Gastroesophageal sphincter (tissue), 4 donors: ENCODE data around the gene KLHL3. TPM values are rescaled to one million over a fixed set of nuclear protein-coding genes. Genes with fewer than 3 reads are reported as not detected.

Source experiments
- ATAC-seq: fragments of 150-250 bp; one replicate; pipeline ENCODE4 v1.9.1; 2016; ENCODE audit warnings: mild to moderate bottlenecking, moderate library complexity
- H3K27ac ChIP-seq, 4 donors: fragments of 200-600 bp; sonication (generic) in 3 of 4; 1 replicate in 3 of 4; 2 replicates in 1 of 4; pipeline ENCODE4 v1.5.1; 2016 to 2019
- H3K27me3 ChIP-seq: fragments of 200-600 bp; sonication (generic); one replicate; pipeline ENCODE4 v1.5.1; 2019
- H3K36me3 ChIP-seq, 2 donors: fragments of 200-600 bp; sonication (generic); one replicate each; pipeline ENCODE4 v1.5.1; 2019; ENCODE audit warnings: control low read depth in 1 of 2
- H3K4me1 ChIP-seq, 3 donors: fragments of 200-600 bp; sonication (generic); 1 replicate in 2 of 3; 2 replicates in 1 of 3; pipeline ENCODE4 v1.5.1; 2016 to 2019; ENCODE audit warnings: control low read depth in 2 of 3
- H3K4me3 ChIP-seq, 2 donors: fragments of 200-600 bp; sonication (generic); one replicate each; pipeline ENCODE4 v1.5.1; 2019; ENCODE audit warnings: mild to moderate bottlenecking in 1 of 2, moderate library complexity in 1 of 2
- H3K9me3 ChIP-seq, 3 donors: fragments of 200-600 bp; sonication (generic); one replicate each; pipeline ENCODE4 v1.5.1; 2017 to 2019; ENCODE audit warnings: control low read depth in 2 of 3
- CTCF ChIP-seq, 4 experiments: fragments of 200-600 bp in 2 of 4; fragments of 450-650 bp in 2 of 4; sonication (generic) in 1 of 4; IDR thresholded peaks; one replicate each; pipeline ENCODE4 v1.5.1; 2017 to 2019; ENCODE audit warnings: antibody characterized with exemption in 4 of 4, mild to moderate bottlenecking in 2 of 4, moderate library complexity in 2 of 4
- EP300 ChIP-seq: sonication (generic); formaldehyde crosslinking; IDR thresholded peaks from one replicate; pipeline ENCODE4 v1.6.1; 2017; ENCODE audit warnings: antibody characterized with exemption, mild to moderate bottlenecking
- POLR2A ChIP-seq, 2 donors: fragments of 450-650 bp; IDR thresholded peaks; one replicate each; pipeline ENCODE4 v1.6.1; 2017; ENCODE audit warnings: antibody characterized with exemption in 2 of 2, mild to moderate bottlenecking in 2 of 2, moderate library complexity in 1 of 2
- POLR2AphosphoS5 ChIP-seq: sonication (generic); formaldehyde crosslinking; IDR thresholded peaks from one replicate; pipeline ENCODE4 v1.6.1; 2017; ENCODE audit warnings: antibody characterized with exemption
- WGBS, 2 donors: methylation state at CpG; one replicate each; pipeline ENCODE4 v1.1.5; 2018; ENCODE audit warnings: low coverage in 1 of 2; 5-methylcytosine and 5-hydroxymethylcytosine counted together
- total RNA-seq, 4 donors: library from RNA; depleted of rRNA; stranded (reverse); fragments of >200 nt; gene quantifications; one replicate each; pipeline ENCODE4 v1.1.0, GENCODE V29; 2016

KLHL3 gene
- total RNA-seq, 4 donors from 2014 or later = 2.3 to 6.9 (median 5.4) TPM

DNA sequence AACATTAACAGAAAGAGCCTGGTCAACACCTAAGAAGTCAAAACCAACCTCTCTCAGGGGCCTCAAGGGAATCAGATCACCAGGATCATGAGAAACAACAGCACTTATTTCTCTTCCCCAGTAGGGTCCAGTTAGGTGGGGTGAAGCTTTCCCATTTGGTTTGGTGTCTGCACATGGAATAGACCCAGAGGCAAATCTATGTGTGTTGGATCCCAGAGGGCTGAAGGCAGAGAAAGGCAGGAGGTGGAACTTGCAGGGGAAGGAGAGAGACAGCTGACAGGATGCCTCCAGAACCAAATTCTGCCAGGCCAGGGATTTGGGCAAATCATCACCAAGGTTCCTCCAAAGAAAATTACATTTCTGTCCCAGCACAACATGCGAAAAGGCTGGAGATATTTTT lies 132.0 kb downstream of the KLHL3 start:
- ATAC-seq = no peak
- TF ChIP-seq POLR2AphosphoS5 = no peak
- WGBS, 2 donors = 100% methylated on average over 1 of the region's 1 CpG

DNA sequence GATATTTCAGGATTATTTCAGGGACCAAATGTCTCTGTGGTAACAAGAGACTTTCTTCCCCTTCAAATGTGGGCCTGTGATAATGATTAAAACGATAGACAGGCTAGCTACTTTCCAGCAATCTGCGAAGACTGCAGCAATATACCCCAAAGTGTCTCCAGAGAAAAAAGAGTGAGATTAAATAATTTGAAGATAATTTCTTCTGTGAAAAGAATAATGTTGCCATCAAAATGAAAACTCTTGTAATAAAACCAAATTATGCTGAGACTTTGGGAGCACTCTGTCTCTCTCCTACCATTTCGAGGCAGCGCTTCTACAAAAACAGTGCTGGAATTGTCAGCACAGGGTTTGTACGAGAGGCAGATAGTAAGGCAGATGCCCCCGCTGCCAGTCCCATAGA lies 132.5 kb downstream of the KLHL3 start:
- ATAC-seq = no peak
- Histone ChIP-seq H3K36me3 (no peaks in the 10 kb centered on the region), H3K27me3 (peaks cover 28% of the 10 kb centered on the region), H3K4me3 (no peak overlapping the region), H3K4me1 (no peaks in the 10 kb centered on the region), H3K9me3 (no peaks in the 10 kb centered on the region), H3K27ac (no peak overlapping the region)
- TF ChIP-seq CTCF (IDR thresholded peaks at IDR 0.05) (no peak), POLR2A (IDR thresholded peaks at IDR 0.05) (no peak), POLR2AphosphoS5 (no peak), EP300 (no peak)
- 78 to 94% methylated on average over 3 to 5 of the region's 6 CpGs for WGBS, 2 donors

More for the DNA sequence above, 132.0 kb downstream of the KLHL3 start:
- no peaks in the 10 kb centered on the region for H3K4me1 ChIP-seq
- H3K9me3 ChIP-seq = no peaks in the 10 kb centered on the region
- H3K27me3 ChIP-seq = peaks cover 22% of the 10 kb centered on the region
- H3K27ac ChIP-seq = no peak overlapping the region
- H3K36me3 ChIP-seq = no peaks in the 10 kb centered on the region
- H3K4me3 ChIP-seq = no peak overlapping the region

- Histone ChIP-seq H3K4me3 (no peak overlapping the region), H3K27me3 (peaks cover 31% of the 10 kb centered on the region), H3K9me3 (no peaks in the 10 kb centered on the region), H3K27ac (no peak overlapping the region), H3K4me1 (no peaks in the 10 kb centered on the region), H3K36me3 (no peaks in the 10 kb centered on the region)
- TF ChIP-seq POLR2AphosphoS5 (no peak), CTCF (IDR thresholded peaks at IDR 0.05) (no peak), EP300 (no peak), POLR2A (IDR thresholded peaks at IDR 0.05) (no peak)
- 100% methylated on average over 1 to 3 of the region's 3 CpGs for whole genome bisulfite sequencing, 2 donors
- ATAC-seq = no peak
Measured at GRCh38 chr5:137602721-137603273, 133.1 kb downstream of the KLHL3 start.

DNA sequence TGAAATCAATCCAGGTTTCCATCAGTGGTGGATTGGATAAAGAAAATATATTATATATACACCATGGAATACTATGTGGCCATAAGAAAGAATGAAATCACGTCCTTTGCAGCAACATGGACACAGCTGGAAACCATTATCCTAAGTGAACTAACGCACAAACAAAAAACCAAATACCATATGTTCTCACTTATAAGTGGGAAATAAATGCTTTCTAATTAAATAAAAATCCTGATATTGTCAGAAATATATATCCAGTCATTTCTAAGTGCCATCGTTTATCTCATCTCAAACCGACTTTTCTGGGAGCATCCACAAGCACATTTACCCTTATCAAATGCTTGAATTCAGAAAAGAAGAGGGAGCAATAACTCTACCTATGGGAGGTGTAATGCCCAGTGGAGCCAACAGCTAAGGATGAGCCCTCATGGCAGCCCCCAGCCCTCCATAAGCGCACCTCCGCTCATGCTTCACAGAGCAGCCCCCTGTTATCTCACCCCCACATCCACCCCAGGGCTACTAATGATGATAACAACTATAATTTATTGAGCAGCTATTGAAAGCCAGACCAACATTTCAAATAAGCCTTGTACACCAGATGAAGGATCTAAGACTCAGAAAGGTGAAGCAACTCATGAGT lies 135.0 kb downstream of the KLHL3 start:
- no peak for TF ChIP-seq EP300
- no peak for ATAC-seq
- Histone ChIP-seq H3K4me1 (no peaks in the 10 kb centered on the region), H3K36me3 (no peaks in the 10 kb centered on the region), H3K9me3 (no peaks in the 10 kb centered on the region), H3K4me3 (no peak overlapping the region), H3K27me3 (peaks cover 32% of the 10 kb centered on the region), H3K27ac (no peak overlapping the region)
- 75 to 85% methylated on average over 5 to 6 of the region's 6 CpGs for WGBS, 2 donors

DNA sequence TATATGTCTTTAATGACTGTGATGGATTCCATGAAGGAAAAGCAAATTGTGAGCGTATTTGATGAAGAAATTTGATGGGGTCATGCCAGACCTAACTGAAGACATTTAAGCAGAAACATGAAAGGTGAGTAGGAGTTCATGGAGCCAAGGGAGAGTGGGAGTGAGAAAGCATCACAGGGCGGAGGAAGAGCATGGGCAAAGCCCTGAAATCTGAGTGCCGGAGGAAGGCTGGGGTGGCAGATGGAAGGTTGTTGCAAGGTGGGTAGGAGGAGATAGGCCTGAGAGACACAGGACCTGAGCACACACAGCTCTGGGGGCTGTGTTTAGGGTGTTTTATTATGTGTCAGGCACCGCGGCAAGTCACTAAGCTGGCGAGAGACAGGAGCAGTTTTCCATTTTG lies 136.4 kb downstream of the KLHL3 start:
- Histone ChIP-seq H3K27ac (no peak overlapping the region), H3K27me3 (peaks cover 35% of the 10 kb centered on the region), H3K9me3 (no peaks in the 10 kb centered on the region), H3K4me3 (no peak overlapping the region), H3K4me1 (no peaks in the 10 kb centered on the region), H3K36me3 (no peaks in the 10 kb centered on the region)
- WGBS, 2 donors = 61 to 92% methylated on average over 6 of the region's 6 CpGs
- TF ChIP-seq EP300 (no peak), POLR2AphosphoS5 (no peak), CTCF (IDR thresholded peaks at IDR 0.05) (no peak), POLR2A (IDR thresholded peaks at IDR 0.05) (no peak)
- ATAC-seq = no peak

DNA sequence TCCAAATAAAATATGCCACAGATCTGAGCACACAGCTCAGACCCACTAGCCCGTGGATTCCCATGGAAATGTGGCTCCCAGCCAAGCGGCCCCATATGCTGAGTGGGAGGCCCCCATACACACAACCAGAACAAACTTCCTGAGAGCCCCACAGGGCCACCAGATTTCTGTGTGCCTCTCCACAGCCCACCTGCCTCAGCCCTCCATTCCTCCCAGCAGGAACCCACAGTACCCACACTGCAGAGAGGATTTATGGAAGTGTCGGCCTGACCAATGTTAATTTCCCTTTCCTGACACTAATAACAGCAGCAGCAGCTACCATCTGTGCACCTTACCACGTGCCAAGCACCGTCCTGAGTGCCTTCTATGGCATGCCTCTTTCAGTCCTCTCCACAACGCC lies 137.5 kb downstream of the KLHL3 start:
- WGBS, 2 donors = 39 to 68% methylated on average over 5 to 6 of the region's 6 CpGs
- TF ChIP-seq EP300 (no peak), POLR2A (IDR thresholded peaks at IDR 0.05) (no peak), CTCF (IDR thresholded peaks at IDR 0.05) (no peak), POLR2AphosphoS5 (no peak)

More for the DNA sequence above, 137.5 kb downstream of the KLHL3 start:
- Histone ChIP-seq H3K27ac (no peak overlapping the region), H3K9me3 (no peaks in the 10 kb centered on the region), H3K36me3 (no peaks in the 10 kb centered on the region), H3K4me3 (no peak overlapping the region), H3K27me3 (peaks cover 35% of the 10 kb centered on the region), H3K4me1 (no peaks in the 10 kb centered on the region)
- no peak for ATAC-seq
